ENCODE data around the gene UNC45B.

The UNC45B gene

DNA sequence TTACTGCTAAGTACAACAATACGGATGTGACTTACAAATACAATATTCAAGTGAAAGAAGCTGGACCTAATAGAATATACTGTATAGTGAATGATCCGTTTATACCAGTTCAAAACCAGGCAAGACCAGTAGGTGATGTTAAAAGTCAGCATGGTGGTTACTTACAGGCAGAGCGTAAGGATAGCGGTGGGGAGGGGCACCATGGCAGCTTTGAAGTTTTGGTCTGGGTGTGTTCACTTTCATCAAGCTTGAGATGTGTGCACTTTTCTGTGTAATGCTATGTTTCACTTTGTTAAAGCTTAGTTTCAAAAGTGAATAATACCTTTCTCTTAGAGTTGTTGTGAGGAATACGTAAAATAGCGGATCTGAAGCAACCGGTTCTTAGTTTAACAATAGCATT, 63.1 kb downstream of the UNC45B start:
- DNase-seq (ENCODE audit: low read depth), result no peak
- TF ChIP-seq, protein P1, sequence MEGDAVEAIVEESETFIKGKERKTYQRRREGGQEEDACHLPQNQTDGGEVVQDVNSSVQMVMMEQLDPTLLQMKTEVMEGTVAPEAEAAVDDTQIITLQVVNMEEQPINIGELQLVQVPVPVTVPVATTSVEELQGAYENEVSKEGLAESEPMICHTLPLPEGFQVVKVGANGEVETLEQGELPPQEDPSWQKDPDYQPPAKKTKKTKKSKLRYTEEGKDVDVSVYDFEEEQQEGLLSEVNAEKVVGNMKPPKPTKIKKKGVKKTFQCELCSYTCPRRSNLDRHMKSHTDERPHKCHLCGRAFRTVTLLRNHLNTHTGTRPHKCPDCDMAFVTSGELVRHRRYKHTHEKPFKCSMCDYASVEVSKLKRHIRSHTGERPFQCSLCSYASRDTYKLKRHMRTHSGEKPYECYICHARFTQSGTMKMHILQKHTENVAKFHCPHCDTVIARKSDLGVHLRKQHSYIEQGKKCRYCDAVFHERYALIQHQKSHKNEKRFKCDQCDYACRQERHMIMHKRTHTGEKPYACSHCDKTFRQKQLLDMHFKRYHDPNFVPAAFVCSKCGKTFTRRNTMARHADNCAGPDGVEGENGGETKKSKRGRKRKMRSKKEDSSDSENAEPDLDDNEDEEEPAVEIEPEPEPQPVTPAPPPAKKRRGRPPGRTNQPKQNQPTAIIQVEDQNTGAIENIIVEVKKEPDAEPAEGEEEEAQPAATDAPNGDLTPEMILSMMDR (conservative IDR thresholded peaks at IDR 0.05; ENCODE audit: low read depth, low read length), result no peak
- no peak overlapping the region for H3K4me3 ChIP-seq (ENCODE audit: low read depth, low read length)

DNA sequence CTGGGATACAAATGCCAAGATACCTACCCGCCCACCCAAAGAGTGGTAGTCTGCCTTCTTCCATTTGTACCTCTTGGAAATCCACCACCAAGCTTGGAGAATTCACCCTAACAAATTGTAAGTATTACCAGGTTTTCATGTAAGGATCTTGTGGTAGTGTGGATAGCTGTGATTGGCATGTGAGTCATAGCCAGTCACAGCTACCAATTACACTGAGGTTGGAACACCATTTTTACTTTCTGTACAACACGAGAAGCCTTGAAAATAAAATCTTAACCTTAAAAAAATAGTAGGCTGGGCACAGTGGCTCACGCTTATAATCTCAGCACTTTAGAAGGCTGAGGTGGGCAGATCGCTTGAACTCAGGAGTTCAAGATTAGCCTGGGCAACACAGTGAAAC, 65.1 kb downstream of the UNC45B start:
- H3K4me3 ChIP-seq (ENCODE audit: low read depth, low read length), result no peak overlapping the region
- DNase-seq (ENCODE audit: low read depth), result no peak
- TF ChIP-seq, protein P1 (conservative IDR thresholded peaks at IDR 0.05; ENCODE audit: low read depth, low read length), result no peak

DNA sequence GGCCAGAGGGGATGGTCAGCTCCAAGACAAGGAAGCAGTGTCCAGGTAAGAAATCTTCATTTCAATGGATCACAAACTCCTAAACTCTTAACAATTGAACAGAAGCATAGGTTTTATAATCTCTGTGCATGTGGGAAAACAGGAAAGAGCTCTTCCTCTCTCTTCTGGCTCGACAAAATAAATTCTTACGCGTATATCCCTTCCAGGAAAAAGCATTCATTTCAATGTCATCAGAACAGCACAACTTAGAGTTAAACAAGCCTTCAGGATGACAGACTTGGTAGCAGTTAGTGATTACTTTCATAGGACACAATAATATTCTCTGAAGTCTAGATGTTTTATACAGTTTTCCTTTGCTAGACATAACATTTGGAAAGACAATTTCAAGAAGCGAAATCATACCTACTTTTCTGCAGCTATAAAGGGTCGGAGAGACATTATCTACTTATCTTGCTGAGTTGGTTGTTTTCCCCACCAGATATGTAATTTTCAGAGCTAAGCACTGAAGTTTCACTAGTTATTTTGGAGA, 65.9 kb downstream of the UNC45B start:
- H3K4me3 ChIP-seq (ENCODE audit: low read depth, low read length), result no peak overlapping the region
- DNase-seq (ENCODE audit: low read depth), result no peak
- TF ChIP-seq, protein P1 (conservative IDR thresholded peaks at IDR 0.05; ENCODE audit: low read depth, low read length), result no peak

DNA sequence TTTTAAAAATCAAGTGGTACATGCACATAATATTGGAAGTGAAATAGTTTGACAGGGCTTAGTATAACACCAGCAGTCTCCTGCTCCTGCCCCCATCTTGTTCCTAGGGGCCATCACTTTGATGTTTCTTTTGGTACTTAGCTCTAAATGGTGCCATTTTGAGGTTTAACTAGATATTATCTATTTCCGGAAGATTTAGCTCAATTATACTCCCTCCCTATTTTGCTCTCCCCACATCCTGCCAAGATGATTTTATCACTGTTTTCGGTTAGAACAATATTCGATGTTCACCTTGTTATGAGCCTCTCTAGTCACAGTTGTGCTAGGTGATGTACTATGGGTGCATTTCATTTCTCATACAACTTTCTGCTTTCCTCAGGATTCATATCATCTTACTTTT, 66.6 kb downstream of the UNC45B start:
- no peak for DNase-seq (ENCODE audit: low read depth)
- no peak overlapping the region for H3K4me3 ChIP-seq (ENCODE audit: low read depth, low read length)
- TF ChIP-seq, protein P1 (conservative IDR thresholded peaks at IDR 0.05; ENCODE audit: low read depth, low read length), result no peak

DNA sequence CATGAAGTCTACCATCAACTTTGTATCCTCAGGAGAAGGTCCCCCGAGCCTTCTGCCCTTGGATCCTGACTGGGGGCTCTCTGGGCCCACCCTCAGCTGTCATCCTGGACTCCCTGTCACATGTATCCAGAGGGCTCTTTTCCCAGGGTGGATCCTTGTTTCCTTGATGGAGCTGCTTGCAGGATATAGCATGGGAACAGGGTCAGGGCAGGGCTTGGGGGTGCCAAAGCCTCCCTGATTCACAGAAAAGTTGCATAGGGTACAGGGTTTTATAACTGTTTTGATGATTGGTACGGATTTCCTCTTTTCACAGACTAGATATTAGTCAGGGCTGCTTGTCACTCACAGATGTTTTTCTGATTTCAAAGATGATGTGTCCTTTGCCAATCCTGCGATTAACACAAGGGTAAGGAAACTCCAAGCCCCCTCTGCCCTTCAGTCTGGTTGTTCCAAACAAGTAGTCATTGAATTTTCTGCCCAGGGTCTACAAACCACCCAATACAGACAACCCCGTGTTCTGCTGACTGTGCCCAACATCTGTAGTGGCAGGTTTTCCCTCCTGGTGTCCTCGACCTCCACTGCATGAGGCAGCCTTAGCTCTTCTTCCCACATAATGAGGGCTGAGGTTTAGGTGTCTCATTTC, 67.1 kb downstream of the UNC45B start:
- TF ChIP-seq, protein P1 (conservative IDR thresholded peaks at IDR 0.05; ENCODE audit: low read depth, low read length), result no peak
- no peak for DNase-seq (ENCODE audit: low read depth)
- H3K4me3 ChIP-seq (ENCODE audit: low read depth, low read length), result no peak overlapping the region

DNA sequence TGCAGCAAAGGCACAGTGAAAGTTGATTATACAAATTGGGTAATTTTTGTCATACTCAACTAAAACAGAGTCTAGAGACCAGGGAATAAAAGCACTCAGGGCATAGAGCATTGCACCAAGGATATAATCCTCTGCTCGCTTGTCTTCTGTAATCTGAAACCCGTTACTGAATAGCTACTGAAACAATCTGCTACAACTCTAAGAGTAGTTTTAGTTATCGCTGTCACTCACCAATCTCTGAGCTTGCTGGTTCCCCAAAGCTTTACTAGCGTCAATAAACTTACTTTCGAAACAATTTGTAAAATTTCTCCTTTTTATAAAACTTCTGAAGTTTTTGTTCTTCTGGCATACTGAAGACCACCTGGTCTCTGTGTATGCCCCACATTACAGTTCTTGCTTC, 69.5 kb downstream of the UNC45B start:
- no peak overlapping the region for H3K4me3 ChIP-seq (ENCODE audit: low read depth, low read length)

More for the DNA sequence above, 69.5 kb downstream of the UNC45B start:
- TF ChIP-seq, protein P1 (conservative IDR thresholded peaks at IDR 0.05; ENCODE audit: low read depth, low read length), result no peak
- no peak for DNase-seq (ENCODE audit: low read depth)
